GM19025 (cell line): ENCODE results near the gene PLXNA2.

Experiments used
- ATAC-seq: cut with Tn5 transposase; IDR thresholded peaks from one replicate; pipeline ENCODE4 v1.9.1; 2021; ENCODE audit warnings: mild to moderate bottlenecking, low read depth, moderate library complexity; ENCODE audit not compliant: unreplicated experiment

Gene PLXNA2

GRCh38 chr1:208036106-208036808 lies 207.9 kb downstream of the PLXNA2 start:
- no peak for ATAC-seq

- ATAC-seq, result no peak
These were observed 210.0 kb downstream of the PLXNA2 start for GRCh38 chr1:208034135-208034534.

- no peak for ATAC-seq
These were observed 210.9 kb downstream of the PLXNA2 start for GRCh38 chr1:208033236-208033635.

GRCh38 chr1:208031932-208032320 lies 212.3 kb downstream of the PLXNA2 start:
- ATAC-seq, result no peak

DNA sequence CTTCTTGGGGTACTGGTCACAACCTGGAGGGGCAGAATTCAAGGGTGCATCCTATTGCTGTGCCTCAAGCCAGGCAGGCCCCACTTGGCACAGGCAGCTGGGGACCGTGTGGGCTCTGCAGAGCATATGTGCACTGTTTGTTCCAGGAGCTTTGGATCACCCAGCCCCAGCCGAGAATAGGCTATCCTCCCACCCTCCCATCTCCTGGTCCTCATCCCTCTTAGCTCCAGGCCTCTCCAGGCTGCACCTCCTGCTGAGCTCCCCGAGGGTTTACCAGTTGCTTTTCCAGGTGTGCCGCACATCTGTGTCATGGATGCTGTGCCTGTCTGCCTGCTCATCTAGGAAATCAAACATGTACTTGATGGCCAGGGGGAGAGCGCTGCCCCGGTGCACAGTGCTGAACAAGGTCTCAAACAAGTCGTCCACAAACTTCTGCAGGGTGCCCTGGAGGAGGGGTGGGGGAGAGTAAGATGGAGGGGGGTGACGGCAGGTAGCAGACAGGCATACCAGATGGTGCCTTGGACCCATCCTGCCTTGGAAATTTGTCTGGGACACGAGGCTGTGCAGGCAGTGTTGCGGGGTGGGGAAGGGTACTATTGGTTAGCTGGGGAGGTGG lies 212.8 kb downstream of the PLXNA2 start:
- ATAC-seq, result no peak

DNA sequence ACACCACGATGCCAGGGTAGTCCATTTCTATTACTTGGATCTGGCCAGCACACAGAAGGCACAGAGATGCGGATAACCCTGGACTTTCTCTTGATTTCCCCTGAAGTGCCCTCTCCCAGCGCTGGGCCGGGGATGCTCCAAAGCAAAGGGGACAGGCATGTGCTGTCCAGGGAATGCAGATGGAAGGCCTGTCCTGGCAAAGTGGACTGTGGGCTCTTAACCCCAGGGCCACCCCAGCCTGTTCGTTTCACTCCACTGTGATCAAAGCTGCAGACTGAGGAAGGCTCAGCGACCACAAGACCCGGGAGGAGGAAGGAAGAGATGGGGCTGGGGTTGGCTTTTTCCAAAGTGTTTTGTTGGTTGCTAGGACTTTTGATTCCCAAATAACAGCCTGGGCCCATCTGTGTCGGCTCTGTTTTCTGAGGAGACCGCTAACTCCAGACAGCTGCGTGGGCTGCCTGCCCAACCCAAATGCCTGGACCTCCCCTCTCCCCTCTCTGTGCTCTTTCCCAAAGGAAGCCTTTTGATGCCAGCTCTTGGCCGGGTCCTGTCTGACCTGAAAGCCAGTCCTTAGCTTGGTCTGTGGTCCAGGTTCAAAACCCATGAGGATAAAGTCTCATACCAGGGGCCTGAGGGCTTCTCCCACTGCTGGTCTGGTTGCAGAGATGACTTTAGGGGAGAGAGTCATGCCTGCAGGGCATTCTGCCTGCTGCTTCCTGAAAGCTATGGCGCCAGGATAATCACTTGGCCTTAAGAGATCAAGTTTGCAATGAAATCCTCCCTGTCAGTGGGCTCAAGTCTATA lies 213.7 kb downstream of the PLXNA2 start:
- no peak for ATAC-seq

DNA sequence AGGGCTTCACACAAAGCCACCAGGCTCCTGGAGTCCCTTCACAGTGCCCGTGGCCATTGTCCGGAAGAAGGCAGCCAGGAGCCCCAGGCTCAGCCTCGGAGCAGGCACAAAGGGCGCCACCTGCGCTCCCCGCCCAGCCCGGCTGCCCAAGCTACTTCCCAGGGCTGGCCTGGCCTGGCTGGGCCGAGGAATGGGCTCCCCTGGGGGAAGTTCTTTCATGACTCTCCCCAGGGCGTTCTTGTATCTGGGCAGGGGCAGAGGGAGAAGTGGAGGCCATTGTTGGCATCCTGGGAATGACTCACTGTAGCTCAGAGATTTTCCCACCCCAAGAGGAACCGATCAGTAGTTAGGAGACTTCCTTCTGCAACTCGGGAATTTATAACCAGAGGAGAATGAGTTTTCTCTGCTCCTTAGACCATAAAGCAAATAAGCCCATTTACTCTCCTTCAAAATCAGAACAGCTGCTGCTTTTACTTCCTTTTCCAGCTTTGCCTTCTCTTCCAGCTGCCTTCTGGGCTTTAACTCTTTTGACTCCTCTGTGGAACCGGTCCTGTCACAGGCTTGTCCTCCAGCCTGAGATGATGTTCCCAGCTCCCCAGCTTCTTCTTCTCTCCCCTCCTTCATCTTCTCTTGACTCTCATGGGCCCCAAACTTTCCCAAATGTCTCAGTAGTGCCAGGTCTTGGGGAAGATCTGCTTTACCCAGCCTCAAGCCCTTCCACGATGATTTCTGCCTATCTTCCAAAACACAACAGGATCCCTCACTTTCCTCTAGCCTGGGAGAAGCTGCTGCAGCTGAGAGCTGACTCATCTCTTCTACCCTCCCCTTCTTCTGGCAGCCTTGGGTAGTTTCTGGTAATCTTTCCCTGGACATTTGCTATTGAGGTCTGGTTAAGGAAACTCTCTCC lies 214.6 kb downstream of the PLXNA2 start:
- no peak for ATAC-seq

GRCh38 chr1:208028526-208028925 lies 215.7 kb downstream of the PLXNA2 start:
- ATAC-seq, result no peak

DNA sequence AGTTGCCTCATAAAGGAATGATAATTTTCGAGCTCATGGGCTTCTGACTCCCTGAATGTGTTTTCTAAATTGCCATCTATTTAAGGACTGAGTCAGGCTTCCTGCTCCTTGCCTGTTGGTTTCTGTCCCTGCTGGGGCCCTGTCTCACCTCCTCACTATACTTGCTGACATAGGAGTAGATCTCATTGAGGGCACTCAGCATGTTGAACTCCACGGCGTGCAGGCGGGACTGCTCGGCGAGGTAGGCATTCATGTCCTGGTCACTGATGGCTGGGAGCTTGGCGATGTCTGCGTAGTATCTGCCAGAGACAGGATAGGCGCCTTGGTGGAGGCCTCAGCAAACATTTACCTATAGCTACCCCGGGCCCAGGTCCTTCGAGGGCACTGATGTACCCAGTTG lies 216.3 kb downstream of the PLXNA2 start:
- no peak for ATAC-seq

- ATAC-seq, result no peak
These were observed 217.2 kb downstream of the PLXNA2 start for GRCh38 chr1:208026880-208027438.

DNA sequence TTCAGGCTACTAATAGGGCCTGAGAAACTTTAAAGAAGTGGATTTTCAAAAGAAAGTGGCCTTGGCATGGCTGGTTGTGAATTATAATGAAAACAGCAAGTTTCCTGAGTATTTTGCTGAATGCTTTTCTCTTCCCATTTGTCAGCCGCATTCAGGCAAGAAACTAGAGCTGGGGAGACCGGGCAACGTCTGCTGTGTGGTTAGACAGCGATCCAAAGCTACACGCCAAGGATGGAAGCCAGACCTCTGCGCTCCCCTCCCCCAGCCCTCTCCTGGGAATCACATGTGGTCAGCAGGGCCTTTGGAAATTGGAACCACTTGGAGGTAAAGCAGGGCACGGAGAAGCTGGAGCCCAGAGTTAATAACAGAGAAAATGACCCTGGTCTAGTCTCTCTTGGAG lies 219.2 kb downstream of the PLXNA2 start:
- ATAC-seq, result no peak

GRCh38 chr1:208024406-208024805 lies 219.8 kb downstream of the PLXNA2 start:
- no peak for ATAC-seq

DNA sequence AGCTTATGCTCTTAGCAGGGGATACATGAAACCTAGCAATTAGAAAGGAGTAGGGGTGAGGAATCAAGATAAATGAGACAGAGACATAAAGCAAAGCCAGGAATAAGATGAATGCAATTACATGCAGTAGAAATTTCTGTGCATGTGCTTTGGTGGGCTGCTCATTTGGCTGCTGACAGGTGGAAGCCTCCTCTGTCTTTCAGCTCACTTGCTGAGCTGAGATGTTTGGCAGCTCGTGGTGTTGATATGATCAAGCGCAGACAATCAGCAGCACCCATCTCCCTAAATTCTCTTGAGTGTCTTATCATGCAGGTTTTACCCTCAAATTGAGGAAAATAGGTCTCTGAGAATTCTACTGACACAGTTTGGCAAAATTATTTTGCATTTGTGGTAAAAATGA lies 224.9 kb downstream of the PLXNA2 start:
- no peak for ATAC-seq

DNA sequence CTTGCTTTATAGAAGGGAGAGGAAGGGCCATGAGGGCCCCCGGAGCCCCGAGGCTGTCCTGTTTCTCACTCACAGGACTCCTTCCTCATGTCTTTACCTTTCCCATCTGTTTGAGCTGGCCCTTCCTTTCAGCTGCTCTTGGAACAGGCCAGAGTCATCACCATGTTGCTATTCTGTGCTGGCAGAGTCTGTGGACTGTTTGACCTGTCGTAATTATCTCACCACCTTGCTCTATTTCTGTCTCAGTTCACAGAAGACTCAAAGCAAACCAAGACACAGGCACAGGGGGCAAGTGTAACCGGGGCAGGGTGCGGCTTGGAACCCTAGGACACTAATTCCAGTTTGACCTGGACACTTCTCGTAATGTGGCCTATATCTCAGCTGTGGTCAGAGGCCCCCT lies 228.9 kb downstream of the PLXNA2 start:
- no peak for ATAC-seq

GRCh38 chr1:208013210-208013609 lies 231.0 kb downstream of the PLXNA2 start:
- no peak for ATAC-seq

DNA sequence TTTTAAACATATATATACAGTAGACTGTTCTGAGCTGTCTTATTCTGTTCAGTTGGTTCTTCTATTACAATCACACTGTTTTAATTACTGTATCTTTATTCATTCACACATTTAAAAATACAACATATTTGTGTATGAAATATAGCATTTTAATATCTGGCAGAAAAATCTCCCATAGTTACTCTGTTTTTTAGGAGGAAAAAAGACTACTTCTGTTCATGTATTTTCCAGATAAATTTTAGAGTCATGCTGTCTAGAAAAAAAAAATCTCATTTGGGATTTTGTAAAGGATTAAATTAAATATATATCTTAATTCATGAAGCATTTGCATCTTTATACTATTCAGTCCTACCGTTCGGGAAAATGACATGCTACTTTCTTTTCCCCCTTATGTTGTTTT lies 231.5 kb downstream of the PLXNA2 start:
- no peak for ATAC-seq

DNA sequence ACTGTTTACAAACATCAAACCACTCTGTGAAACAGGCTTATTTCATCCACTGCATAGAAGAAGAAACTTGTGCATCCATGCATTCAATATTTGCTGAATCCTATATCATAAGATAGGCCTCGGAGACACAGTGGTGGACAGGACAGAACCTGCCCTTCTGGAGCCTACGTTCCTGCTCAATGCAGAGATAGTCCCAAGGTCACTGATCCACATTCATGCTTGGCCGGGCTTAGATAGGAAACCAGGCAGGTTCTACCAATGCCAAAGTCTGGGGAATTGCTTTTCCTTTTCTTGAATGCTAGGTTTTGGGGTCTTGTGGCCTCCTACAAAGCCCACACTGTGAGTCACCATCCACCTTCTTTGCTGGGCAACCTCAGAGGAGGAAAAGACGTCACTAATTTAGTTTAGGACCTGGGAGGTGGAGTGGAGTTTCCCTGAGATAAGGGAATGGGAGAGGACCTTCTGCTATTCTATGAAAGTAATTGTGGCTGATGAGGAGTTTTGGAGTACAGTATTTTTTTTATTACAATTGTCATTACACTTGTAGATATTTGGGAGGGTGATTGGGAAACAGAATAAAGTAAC lies 233.6 kb downstream of the PLXNA2 start:
- ATAC-seq, result no peak

DNA sequence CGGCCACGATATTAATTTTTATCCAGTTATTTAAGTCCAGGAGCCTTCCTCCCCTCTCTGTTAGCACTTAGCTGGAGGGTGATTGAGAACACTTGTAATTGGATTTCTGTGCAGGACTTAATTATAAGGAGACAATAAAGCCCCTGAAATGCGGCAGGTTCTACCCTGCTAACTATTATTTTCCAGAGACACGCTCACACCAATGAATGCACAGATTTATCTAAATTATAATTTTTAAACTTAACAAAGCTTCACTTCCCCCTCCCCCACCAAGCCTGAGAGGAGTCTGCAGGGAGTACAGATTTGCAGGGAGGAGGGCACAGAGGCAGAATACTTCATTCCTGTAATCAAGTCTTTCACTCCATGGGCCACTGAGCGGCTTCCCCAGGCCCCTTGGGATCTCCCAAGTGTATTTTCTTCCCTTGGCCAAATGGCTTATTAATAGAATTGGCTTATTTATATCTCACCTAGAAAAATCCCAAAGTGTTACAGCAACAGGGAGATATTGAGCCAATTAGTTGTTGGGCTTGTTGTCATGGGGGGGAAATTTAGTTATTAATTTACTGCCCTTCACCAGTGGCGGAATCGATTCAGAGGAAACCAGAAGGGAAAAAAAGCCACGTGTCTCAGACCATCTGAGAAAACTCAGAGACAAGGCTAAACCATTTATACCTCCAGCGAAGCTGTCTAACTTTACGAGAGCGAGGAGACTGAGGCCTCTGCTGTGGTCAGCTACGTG lies 234.3 kb downstream of the PLXNA2 start:
- no peak for ATAC-seq

DNA sequence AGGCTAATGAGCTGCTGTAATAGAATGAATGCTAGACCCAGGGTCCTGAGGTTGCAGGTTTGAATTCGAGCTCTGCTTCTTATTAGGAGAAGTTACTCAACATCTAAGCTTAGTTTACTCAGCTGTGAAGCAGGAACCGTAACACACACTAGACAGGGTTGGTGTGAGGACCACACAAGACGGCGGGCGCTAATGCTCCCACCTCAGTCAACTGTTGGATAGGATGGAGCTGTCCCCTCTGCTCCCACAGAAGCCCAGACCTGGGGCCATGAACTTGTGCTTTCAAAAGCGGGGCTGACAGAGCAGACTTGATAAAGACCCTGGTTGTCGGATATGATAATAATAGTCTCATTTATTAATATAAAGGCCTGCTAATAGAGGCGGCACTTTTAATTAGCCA lies 234.9 kb downstream of the PLXNA2 start:
- ATAC-seq, result no peak
